Karpas-422 (cell line): ENCODE measurements around the gene ARHGEF40. TPM values are rescaled to one million over a fixed set of nuclear protein-coding genes. Genes with fewer than 3 reads are reported as not detected.
A peak's percentile ranks its signal among the peaks of the same experiment; 100 is the strongest.

Experiments used
- DNase-seq: peaks from one replicate; pipeline ENCODE4 v3.0.0-alpha.2; 2015
- H2AFZ ChIP-seq: fragments of 200-600 bp; sonication (generic); 2 replicates; pipeline ENCODE4 v1.6.1; 2014; ENCODE audit warnings: antibody characterized with exemption, low read length, mixed read lengths
- H3K27ac ChIP-seq: fragments of 200-600 bp; sonication (generic); 2 replicates; pipeline ENCODE4 v1.5.1; 2014; ENCODE audit warnings: mild to moderate bottlenecking, low read length, moderate library complexity
- H3K27me3 ChIP-seq: fragments of 200-600 bp; sonication (generic); 2 replicates; pipeline ENCODE4 v1.6.1; 2014; ENCODE audit warnings: low read length, mixed read lengths
- H3K36me3 ChIP-seq: fragments of 200-600 bp; sonication (generic); 2 replicates; pipeline ENCODE4 v1.6.1; 2014; ENCODE audit warnings: low read length, mixed read lengths; ENCODE audit not compliant: insufficient read depth
- H3K4me1 ChIP-seq: fragments of 200-600 bp; sonication (generic); 2 replicates; pipeline ENCODE4 v1.6.1; 2014; ENCODE audit warnings: mild to moderate bottlenecking, low read length, mixed read lengths
- H3K4me2 ChIP-seq: fragments of 200-600 bp; sonication (generic); 2 replicates; pipeline ENCODE4 v1.6.1; 2014; ENCODE audit warnings: low read length, low read depth, mild to moderate bottlenecking; ENCODE audit not compliant: poor library complexity, severe bottlenecking
- H3K4me3 ChIP-seq: fragments of 200-600 bp; sonication (generic); 2 replicates; pipeline ENCODE4 v1.5.1; 2014; ENCODE audit warnings: mild to moderate bottlenecking, antibody characterized with exemption, low read length, mixed read lengths
- H3K79me2 ChIP-seq: fragments of 200-600 bp; sonication (generic); 2 replicates; pipeline ENCODE4 v1.6.1; 2014; ENCODE audit warnings: mild to moderate bottlenecking, low read length, mixed read lengths
- H3K9ac ChIP-seq: fragments of 200-600 bp; sonication (generic); 2 replicates; pipeline ENCODE4 v1.6.0; 2014; ENCODE audit warnings: low read length
- H3K9me2 ChIP-seq: fragments of 200-600 bp; sonication (generic), shearing (Covaris generic); replicated peaks from 2 replicates; pipeline ENCODE4 v1.6.0; 2014; ENCODE audit warnings: mild to moderate bottlenecking, low read length, moderate library complexity; ENCODE audit not compliant: insufficient read depth
- H3K9me3 ChIP-seq: fragments of 300-700, 200-600 bp; sonication (generic); 2 replicates; pipeline ENCODE4 v1.6.1; 2014; ENCODE audit warnings: low read length, mixed read lengths
- H4K20me1 ChIP-seq: fragments of 200-600 bp; sonication (generic); 2 replicates; pipeline ENCODE4 v1.6.1; 2014; ENCODE audit warnings: mild to moderate bottlenecking, antibody characterized with exemption, low read length, low read depth; ENCODE audit not compliant: insufficient read depth
- total RNA-seq: library from RNA; depleted of rRNA; stranded (reverse); fragments of >200 nt; shearing (Covaris generic); gene quantifications from 2 replicates; pipeline ENCODE4 v1.2.3, GENCODE V29; 2014; ENCODE audit warnings: low replicate concordance

ARHGEF40 gene
- total RNA-seq, 1 experiment from 2014 or later, result 2.2 TPM

DNA sequence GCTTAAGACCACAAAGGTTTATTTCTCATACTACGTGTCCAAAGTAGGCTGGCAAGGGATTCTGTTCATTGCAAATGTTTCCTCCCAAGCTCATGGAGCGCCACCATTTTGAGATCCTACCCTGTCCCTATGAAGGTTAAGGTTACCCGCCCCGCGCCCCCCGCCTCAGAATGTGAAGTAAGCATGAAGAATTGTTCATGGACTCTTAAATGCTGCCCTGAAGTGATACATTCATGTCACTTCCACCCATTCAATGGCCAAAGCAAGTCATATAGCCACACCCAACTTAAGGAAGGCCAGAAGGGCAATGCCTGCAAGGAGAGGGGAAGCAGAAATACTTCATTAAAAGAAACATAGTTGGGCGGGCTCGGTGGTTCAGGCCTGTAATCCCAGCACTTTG lies 35.0 kb downstream of the ARHGEF40 start:
- Histone ChIP-seq H3K4me2 (peak overlapping the region; percentile 98), H3K9me2 (no peaks in the 10 kb centered on the region), H2AFZ (no peak overlapping the region), H3K27me3 (no peaks in the 10 kb centered on the region), H3K4me1 (peaks cover 55% of the 10 kb centered on the region), H3K27ac (peak overlapping the region; percentile 68; the same call in 1 of the 2 replicates), H3K79me2 (peaks cover 10% of the 10 kb centered on the region; the same call in 1 of the 2 replicates), H3K9me3 (no peaks in the 10 kb centered on the region), H4K20me1 (no peaks in the 10 kb centered on the region; the same call in 1 of the 2 replicates), H3K36me3 (no peaks in the 10 kb centered on the region), H3K4me3 (peak overlapping the region; percentile 96), H3K9ac (peak overlapping the region; percentile 96)
- no peak for DNase-seq

DNA sequence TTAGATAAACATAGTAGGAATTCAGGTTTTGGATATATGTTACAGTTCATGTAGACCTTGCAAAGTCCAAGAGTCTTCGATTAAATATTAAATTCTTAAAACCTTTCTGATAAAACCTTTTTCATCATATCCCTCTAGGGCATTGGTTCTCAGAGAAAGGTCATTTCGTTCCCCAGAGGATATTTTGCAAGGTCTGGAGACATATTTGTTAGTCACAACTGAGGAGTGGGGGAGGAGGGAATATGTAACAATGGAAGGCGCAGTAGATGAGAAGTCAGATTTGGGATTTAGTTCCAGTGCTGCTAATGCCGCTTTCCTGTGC lies 36.0 kb downstream of the ARHGEF40 start:
- no peaks in the 10 kb centered on the region; the same call in 1 of the 2 replicates for H4K20me1 ChIP-seq
- peaks cover 10% of the 10 kb centered on the region; the same call in 1 of the 2 replicates for H3K79me2 ChIP-seq
- H2AFZ ChIP-seq, result peak overlapping the region; percentile 70; the same call in 1 of the 2 replicates
- no peaks in the 10 kb centered on the region for H3K27me3 ChIP-seq
- peak overlapping the region; percentile 44 for H3K4me2 ChIP-seq
- no peaks in the 10 kb centered on the region for H3K36me3 ChIP-seq
- H3K4me3 ChIP-seq, result peak overlapping the region; percentile 5; the same call in 1 of the 2 replicates
- peak overlapping the region; percentile 36; the same call in 1 of the 2 replicates for H3K27ac ChIP-seq
- peaks cover 61% of the 10 kb centered on the region for H3K4me1 ChIP-seq
- no peaks in the 10 kb centered on the region for H3K9me2 ChIP-seq
- H3K9ac ChIP-seq, result 0 out of 2 replicates have a peak overlapping the region, but pooled peaks have one; percentile 17
- no peaks in the 10 kb centered on the region for H3K9me3 ChIP-seq
- DNase-seq, result no peak

DNA sequence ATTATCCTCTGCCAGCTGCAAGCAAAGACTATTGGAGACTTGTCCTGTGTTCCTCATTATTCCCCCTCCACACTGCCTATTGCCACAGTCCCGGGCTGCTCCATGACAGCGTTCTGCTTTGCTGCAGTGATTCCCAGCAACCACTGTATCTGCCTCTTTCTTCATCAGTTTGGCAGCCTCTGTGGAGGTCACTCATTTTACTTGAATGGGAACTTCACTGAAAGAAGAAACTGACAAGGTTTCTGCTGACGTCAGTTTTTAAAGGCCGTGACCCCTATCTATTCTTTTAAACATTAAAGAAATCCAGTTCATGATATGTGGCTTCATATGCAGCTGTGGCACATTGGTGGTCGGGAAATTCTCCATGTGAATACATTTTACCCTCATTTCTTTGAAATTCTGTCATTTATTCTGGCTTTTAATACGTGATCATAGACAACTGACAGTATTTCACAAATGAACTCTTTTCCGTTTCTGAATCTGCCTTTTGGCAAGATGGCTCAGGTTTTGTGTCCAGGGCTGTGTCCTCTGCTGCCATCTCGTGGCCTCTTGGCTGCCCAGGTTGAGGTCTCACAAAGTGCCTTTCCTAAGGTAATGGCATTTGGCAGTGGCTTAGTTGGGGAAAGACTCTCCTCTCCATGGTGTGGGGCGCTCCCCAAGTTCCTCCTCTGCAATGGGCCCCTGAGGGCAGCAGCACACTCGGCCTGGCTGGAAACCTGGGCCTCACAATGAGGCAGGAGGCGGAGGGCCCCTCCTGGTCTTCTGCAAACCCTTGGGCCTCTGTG lies 36.6 kb downstream of the ARHGEF40 start:
- H3K9me2 ChIP-seq, result no peaks in the 10 kb centered on the region
- DNase-seq, result peak; percentile 92
- H4K20me1 ChIP-seq, result no peaks in the 10 kb centered on the region; the same call in 1 of the 2 replicates
- no peaks in the 10 kb centered on the region for H3K9me3 ChIP-seq
- peak overlapping the region; percentile 5; the same call in 1 of the 2 replicates for H3K4me3 ChIP-seq
- peaks cover 10% of the 10 kb centered on the region; the same call in 1 of the 2 replicates for H3K79me2 ChIP-seq
- H3K4me1 ChIP-seq, result peaks cover 61% of the 10 kb centered on the region
- H3K27ac ChIP-seq, result peak overlapping the region; percentile 36
- peak overlapping the region; percentile 70 for H2AFZ ChIP-seq
- peak overlapping the region; percentile 17 for H3K9ac ChIP-seq
- H3K36me3 ChIP-seq, result no peaks in the 10 kb centered on the region
- peak overlapping the region; percentile 44 for H3K4me2 ChIP-seq
- no peaks in the 10 kb centered on the region for H3K27me3 ChIP-seq

DNA sequence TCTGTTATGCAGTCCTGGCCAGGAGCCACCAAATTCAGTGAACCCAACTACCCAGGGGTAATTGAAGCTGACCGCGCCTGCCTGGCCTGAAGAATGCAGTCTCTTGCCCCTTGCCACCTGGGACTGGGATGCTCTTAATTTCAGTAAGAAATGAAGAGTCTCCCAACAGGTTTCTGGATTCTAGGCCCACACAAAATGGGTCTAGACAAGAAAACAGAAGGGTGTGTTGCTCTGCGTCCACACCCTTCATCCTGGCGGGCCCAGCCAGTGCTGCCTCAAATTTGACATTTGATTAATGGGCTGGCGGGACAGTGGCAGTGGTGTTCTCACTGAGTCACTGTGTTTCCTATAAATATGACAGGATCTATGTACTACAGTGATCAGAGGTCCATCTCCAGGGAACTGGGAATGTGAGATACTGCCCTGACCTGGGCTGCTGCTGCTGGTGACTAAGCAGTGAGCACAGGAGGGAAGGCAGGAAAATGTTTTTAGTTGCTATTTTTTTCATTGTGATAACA lies 37.2 kb downstream of the ARHGEF40 start:
- Histone ChIP-seq H3K36me3 (no peaks in the 10 kb centered on the region), H3K79me2 (peaks cover 10% of the 10 kb centered on the region; the same call in 1 of the 2 replicates), H2AFZ (peak overlapping the region; percentile 70; the same call in 1 of the 2 replicates), H3K27me3 (no peaks in the 10 kb centered on the region), H3K9ac (peak overlapping the region; percentile 17; the same call in 1 of the 2 replicates), H3K9me2 (no peaks in the 10 kb centered on the region), H3K4me1 (peaks cover 59% of the 10 kb centered on the region), H3K4me2 (no peak overlapping the region), H3K9me3 (no peaks in the 10 kb centered on the region), H3K27ac (no peak overlapping the region), H4K20me1 (no peaks in the 10 kb centered on the region; the same call in 1 of the 2 replicates), H3K4me3 (no peak overlapping the region)
- no peak for DNase-seq

DNA sequence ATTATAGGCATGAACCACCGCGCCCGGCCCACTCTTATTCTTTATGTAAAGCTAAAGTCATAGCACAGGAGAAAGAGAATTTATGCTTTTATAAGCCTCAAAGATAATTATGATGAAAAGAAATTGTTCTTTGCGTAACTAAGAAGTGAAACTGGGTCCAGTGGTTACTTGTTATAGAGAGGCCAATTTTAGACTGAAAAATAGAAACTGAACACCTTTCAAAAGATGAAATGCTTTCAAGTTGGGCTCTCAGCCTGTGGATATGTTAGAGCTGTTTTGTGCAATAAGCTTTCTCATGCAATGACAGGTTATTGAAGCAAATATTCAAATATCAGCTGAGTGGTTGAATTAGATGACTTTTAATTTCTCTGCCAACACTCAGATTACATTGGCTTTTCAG lies 38.7 kb downstream of the ARHGEF40 start:
- H3K4me2 ChIP-seq, result peak overlapping the region; percentile 8
- H3K9ac ChIP-seq, result no peak overlapping the region
- H3K4me1 ChIP-seq, result peaks cover 49% of the 10 kb centered on the region
- no peak for DNase-seq
- no peaks in the 10 kb centered on the region; the same call in 1 of the 2 replicates for H4K20me1 ChIP-seq
- H3K27me3 ChIP-seq, result no peaks in the 10 kb centered on the region
- no peaks in the 10 kb centered on the region for H3K36me3 ChIP-seq
- no peak overlapping the region for H2AFZ ChIP-seq
- H3K79me2 ChIP-seq, result peaks cover 10% of the 10 kb centered on the region; the same call in 1 of the 2 replicates
- H3K4me3 ChIP-seq, result no peak overlapping the region
- H3K9me3 ChIP-seq, result no peaks in the 10 kb centered on the region
- peak overlapping the region; percentile 42; the same call in 1 of the 2 replicates for H3K27ac ChIP-seq
- no peaks in the 10 kb centered on the region for H3K9me2 ChIP-seq

DNA sequence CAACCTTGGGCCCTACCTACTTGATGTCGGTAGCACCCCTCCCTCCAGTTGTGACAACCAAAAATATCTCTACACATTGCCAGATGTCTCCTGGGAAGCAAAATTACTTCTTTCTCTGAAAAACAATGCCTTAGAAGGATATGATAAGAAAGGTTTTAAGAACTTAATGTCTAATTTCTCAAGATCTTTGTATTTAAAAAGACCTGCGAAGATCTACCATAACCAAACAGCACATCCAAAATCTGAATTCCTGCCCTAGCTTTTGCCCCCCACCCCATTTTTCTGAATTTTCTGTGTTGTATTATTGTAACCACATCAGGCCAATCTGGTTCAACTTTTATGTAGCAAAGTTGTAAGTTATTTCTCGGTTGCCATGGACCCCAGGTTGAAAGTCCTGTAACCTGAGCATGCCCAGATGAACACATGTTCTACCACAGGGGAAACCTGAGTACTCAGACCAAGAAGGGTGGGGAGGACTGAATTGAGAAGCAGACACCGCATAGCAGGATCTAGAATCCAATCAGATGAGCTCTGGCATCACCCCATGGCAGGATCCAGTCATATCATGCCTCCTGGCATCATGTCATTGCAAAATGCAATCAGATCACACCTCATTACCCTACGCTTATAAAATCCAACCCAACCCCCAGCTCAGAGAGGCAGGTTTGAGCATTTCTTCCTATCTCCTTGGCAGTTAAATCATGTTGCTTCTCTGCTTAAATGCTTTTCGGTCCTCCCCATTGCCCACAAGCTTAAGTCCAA lies 39.5 kb downstream of the ARHGEF40 start:
- Histone ChIP-seq H3K4me2 (peak overlapping the region; percentile 14), H3K27ac (peak overlapping the region; percentile 42; the same call in 1 of the 2 replicates), H3K9me3 (no peaks in the 10 kb centered on the region), H4K20me1 (no peaks in the 10 kb centered on the region; the same call in 1 of the 2 replicates), H3K27me3 (no peaks in the 10 kb centered on the region), H2AFZ (peak overlapping the region; percentile 2; the same call in 1 of the 2 replicates), H3K4me3 (no peak overlapping the region; the same call in 1 of the 2 replicates), H3K4me1 (peaks cover 48% of the 10 kb centered on the region), H3K79me2 (peaks cover 6% of the 10 kb centered on the region; the same call in 1 of the 2 replicates), H3K9ac (peak overlapping the region; percentile 29; the same call in 1 of the 2 replicates), H3K36me3 (no peaks in the 10 kb centered on the region), H3K9me2 (no peaks in the 10 kb centered on the region)
- DNase-seq, result peak; percentile 74

DNA sequence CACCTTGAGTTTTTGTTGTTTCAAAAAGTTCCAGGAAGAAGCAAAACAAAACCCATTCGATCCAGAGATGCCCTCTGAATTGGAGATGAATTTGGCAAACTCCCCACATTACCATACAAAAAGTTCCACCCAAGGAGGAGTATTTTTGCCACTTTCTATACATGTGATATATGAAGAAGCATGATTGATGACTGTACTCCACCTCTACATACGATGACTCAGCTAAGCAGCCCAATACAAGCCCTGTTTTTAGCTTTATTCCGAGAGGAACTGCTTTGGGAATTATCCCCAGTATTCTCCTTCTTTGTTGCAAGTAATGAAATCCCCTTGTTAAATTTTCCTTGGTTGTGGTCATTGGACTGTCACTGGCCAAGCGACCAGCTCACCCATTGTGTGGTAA lies 42.2 kb downstream of the ARHGEF40 start:
- no peaks in the 10 kb centered on the region for H3K27me3 ChIP-seq
- H3K4me2 ChIP-seq, result no peak overlapping the region
- H3K36me3 ChIP-seq, result no peaks in the 10 kb centered on the region
- peaks cover 24% of the 10 kb centered on the region for H3K4me1 ChIP-seq
- no peak overlapping the region for H3K27ac ChIP-seq
- no peak for DNase-seq
- H3K79me2 ChIP-seq, result no peaks in the 10 kb centered on the region
- no peaks in the 10 kb centered on the region for H3K9me3 ChIP-seq
- H3K9ac ChIP-seq, result no peak overlapping the region
- 0 out of 2 replicates have a peak overlapping the region, but pooled peaks have one; percentile 5 for H2AFZ ChIP-seq
- no peak overlapping the region for H3K4me3 ChIP-seq
- H3K9me2 ChIP-seq, result no peaks in the 10 kb centered on the region
- no peaks in the 10 kb centered on the region for H4K20me1 ChIP-seq
